Measurements from ENCODE around the gene SNTB2. TPM values are rescaled to one million over a fixed set of nuclear protein-coding genes. Genes with fewer than 3 reads are reported as not detected.

The SNTB2 gene
- total and polyA plus RNA-seq, 2 of the 13 experiments (the other 11 are each of a cell fraction or from before 2014, with no cell fraction given) = 11.5 to 19.2 TPM

DNA sequence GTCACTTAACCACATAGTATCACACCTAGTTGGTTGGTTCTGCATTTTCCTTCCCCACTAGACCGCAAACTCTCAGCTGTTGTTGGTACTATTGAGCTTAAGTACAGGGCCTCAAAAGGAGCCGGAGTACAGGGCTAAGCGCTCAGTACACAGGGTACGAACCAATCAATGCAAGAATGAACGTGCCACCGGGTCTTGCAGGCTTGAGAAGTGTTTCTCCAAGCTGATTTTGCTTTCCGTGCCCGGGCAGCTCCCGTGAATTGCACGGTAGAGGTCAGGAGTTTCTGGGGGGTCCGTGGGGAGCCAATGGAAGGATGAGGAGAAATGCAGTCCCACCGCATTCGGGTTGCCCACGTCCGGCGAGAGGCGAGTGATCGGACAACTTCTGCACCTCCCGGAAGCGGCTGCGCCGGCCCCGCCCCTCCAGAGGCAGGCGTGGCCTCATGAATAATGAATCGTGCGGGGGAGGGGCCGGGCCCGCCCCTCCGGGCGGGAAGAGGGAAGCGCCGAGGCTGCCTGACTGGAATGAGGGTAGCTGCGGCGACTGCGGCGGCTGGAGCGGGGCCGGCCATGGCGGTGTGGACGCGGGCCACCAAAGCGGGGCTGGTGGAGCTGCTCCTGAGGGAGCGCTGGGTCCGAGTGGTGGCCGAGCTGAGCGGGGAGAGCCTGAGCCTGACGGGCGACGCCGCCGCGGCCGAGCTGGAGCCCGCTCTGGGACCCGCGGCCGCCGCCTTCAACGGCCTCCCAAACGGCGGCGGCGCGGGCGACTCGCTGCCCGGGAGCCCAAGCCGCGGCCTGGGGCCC is at the start of gene SNTB2 (continued):
- TF ChIP-seq TIGD3 (CRISPR knock-in tag; IDR thresholded peaks at IDR 0.05; ENCODE audit: borderline replicate concordance) (peak; percentile 57; the same call in 1 of the 2 replicates), ZBTB25 (CRISPR knock-in tag; IDR thresholded peaks at IDR 0.05) (no peak; the same call in 1 of the 2 replicates), SIX4 (CRISPR knock-in tag; IDR thresholded peaks at IDR 0.05) (peak; percentile 17; the same call in 1 of the 2 replicates), ZBTB21 (CRISPR knock-in tag; IDR thresholded peaks at IDR 0.05) (0 out of 2 replicates have a peak, but pooled peaks have one; percentile 15), REPIN1 (CRISPR knock-in tag; IDR thresholded peaks at IDR 0.05; ENCODE audit: borderline replicate concordance, low read depth) (peak; percentile 54), FOXA1 (IDR thresholded peaks at IDR 0.05) (no peak), FOXA1 (CRISPR knock-in tag; IDR thresholded peaks at IDR 0.05) (peak; percentile 52), MYNN (CRISPR knock-in tag; IDR thresholded peaks at IDR 0.05; ENCODE audit: low read depth) (no peak), ASH2L (IDR thresholded peaks at IDR 0.05; ENCODE audit: insufficient read length, low read depth, low read length) (peak; percentile 95), TAF15 (IDR thresholded peaks at IDR 0.05; ENCODE audit: low read depth, low read length, poor library complexity, severe bottlenecking) (peak; percentile 99), KDM2A (CRISPR knock-in tag; IDR thresholded peaks at IDR 0.05; ENCODE audit: borderline replicate concordance, low read depth) (peak; percentile 66)
- TF ChIP-seq, protein P1, sequence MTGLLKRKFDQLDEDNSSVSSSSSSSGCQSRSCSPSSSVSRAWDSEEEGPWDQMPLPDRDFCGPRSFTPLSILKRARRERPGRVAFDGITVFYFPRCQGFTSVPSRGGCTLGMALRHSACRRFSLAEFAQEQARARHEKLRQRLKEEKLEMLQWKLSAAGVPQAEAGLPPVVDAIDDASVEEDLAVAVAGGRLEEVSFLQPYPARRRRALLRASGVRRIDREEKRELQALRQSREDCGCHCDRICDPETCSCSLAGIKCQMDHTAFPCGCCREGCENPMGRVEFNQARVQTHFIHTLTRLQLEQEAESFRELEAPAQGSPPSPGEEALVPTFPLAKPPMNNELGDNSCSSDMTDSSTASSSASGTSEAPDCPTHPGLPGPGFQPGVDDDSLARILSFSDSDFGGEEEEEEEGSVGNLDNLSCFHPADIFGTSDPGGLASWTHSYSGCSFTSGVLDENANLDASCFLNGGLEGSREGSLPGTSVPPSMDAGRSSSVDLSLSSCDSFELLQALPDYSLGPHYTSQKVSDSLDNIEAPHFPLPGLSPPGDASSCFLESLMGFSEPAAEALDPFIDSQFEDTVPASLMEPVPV (CRISPR knock-in tag; IDR thresholded peaks at IDR 0.05) = no peak
- TF ChIP-seq, protein P2, sequence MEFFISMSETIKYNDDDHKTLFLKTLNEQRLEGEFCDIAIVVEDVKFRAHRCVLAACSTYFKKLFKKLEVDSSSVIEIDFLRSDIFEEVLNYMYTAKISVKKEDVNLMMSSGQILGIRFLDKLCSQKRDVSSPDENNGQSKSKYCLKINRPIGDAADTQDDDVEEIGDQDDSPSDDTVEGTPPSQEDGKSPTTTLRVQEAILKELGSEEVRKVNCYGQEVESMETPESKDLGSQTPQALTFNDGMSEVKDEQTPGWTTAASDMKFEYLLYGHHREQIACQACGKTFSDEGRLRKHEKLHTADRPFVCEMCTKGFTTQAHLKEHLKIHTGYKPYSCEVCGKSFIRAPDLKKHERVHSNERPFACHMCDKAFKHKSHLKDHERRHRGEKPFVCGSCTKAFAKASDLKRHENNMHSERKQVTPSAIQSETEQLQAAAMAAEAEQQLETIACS (CRISPR knock-in tag; IDR thresholded peaks at IDR 0.05) = no peak; the same call in 1 of the 2 replicates
- TF ChIP-seq, protein P3, sequence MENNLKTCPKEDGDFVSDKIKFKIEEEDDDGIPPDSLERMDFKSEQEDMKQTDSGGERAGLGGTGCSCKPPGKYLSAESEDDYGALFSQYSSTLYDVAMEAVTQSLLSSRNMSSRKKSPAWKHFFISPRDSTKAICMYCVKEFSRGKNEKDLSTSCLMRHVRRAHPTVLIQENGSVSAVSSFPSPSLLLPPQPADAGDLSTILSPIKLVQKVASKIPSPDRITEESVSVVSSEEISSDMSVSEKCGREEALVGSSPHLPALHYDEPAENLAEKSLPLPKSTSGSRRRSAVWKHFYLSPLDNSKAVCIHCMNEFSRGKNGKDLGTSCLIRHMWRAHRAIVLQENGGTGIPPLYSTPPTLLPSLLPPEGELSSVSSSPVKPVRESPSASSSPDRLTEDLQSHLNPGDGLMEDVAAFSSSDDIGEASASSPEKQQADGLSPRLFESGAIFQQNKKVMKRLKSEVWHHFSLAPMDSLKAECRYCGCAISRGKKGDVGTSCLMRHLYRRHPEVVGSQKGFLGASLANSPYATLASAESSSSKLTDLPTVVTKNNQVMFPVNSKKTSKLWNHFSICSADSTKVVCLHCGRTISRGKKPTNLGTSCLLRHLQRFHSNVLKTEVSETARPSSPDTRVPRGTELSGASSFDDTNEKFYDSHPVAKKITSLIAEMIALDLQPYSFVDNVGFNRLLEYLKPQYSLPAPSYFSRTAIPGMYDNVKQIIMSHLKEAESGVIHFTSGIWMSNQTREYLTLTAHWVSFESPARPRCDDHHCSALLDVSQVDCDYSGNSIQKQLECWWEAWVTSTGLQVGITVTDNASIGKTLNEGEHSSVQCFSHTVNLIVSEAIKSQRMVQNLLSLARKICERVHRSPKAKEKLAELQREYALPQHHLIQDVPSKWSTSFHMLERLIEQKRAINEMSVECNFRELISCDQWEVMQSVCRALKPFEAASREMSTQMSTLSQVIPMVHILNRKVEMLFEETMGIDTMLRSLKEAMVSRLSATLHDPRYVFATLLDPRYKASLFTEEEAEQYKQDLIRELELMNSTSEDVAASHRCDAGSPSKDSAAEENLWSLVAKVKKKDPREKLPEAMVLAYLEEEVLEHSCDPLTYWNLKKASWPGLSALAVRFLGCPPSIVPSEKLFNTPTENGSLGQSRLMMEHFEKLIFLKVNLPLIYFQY (CRISPR knock-in tag; IDR thresholded peaks at IDR 0.05; ENCODE audit: borderline replicate concordance) = 0 out of 2 replicates have a peak, but pooled peaks have one; percentile 32
- TF ChIP-seq, protein P4, sequence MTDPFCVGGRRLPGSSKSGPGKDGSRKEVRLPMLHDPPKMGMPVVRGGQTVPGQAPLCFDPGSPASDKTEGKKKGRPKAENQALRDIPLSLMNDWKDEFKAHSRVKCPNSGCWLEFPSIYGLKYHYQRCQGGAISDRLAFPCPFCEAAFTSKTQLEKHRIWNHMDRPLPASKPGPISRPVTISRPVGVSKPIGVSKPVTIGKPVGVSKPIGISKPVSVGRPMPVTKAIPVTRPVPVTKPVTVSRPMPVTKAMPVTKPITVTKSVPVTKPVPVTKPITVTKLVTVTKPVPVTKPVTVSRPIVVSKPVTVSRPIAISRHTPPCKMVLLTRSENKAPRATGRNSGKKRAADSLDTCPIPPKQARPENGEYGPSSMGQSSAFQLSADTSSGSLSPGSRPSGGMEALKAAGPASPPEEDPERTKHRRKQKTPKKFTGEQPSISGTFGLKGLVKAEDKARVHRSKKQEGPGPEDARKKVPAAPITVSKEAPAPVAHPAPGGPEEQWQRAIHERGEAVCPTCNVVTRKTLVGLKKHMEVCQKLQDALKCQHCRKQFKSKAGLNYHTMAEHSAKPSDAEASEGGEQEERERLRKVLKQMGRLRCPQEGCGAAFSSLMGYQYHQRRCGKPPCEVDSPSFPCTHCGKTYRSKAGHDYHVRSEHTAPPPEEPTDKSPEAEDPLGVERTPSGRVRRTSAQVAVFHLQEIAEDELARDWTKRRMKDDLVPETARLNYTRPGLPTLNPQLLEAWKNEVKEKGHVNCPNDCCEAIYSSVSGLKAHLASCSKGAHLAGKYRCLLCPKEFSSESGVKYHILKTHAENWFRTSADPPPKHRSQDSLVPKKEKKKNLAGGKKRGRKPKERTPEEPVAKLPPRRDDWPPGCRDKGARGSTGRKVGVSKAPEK (CRISPR knock-in tag; IDR thresholded peaks at IDR 0.05; ENCODE audit: borderline replicate concordance) = no peak
